ENCODE measurements around the gene CDHR2.

Gene CDHR2

GRCh38 chr5:176624142-176624541 lies 75.0 kb downstream of the CDHR2 start:
- no peak for DNase-seq

DNA sequence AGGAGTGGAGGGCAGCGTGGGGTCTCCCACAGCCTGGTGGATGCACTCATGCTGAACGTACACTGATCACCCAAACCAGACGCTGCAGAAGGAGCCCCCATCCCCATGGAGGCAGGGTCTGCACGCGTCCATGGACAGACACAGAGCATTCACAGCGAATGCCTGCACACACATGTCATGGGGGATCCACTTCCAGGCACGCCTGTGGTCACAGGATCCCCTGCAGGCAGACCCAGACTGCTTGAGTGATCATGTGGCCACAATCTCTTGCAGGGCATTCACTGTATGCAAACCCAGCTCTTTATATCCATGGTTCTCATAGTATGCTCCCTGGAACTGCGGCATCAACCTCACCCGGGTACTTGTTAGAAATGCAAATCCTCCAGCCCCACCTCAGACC lies 75.8 kb downstream of the CDHR2 start:
- no peak for DNase-seq

DNA sequence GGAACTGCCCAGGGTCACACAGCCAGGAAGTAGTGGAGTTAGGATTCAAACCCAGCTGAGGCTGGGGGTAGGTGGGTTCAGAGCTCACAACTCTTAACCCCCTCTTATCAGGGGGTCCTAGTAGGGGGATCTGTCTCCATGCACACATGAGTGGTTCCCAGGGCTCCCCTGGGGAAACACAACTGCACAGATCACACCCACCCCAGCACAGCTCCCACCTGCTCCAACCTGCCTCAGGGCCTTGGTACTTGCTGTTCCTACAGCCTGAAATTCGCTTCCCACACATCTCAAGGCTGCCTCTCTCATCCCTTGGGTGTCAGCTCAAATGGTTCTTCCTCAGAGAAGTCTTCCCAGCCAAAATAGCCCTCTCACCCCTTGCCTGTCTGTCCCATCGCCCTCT lies 76.4 kb downstream of the CDHR2 start:
- no peak for DNase-seq

GRCh38 chr5:176625966-176626875 lies 77.1 kb downstream of the CDHR2 start:
- no peak for DNase-seq

DNA sequence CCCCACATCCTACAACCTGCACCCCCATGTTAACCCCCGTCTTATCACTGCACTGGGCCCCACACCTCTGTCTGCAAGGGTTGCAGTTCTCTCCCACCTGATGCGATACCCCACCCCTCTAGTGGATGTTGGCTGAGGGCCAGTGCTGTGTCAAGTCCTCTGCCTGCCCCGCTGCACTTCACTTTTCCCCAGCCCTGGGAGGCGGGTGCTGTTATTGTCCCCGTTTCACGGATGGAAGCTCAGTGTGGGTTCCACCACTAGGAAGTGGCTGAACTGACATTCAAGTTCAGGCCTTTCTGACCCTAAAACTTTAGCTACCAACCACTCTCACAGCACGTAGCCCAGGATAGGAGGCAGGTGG lies 77.7 kb downstream of the CDHR2 start:
- DNase-seq = no peak

DNA sequence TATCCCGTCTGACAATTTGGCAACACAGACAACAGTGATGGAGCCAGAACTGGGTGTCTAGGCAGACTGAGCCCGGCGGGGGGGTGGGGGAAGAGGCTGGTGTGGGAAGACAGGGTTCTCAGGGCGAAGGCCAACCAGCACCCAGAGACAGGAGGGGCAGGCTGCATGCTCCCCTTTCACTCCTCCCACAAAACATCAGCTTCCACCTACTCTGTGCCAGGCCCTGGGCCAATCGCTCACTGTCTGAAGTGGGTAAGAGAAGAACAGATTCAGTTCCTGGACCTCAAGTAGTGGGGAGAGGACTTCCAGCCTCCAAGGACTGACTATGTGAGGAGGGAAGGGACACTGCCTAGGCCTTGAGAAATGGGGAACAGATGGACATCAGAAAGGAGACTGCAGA lies 78.4 kb downstream of the CDHR2 start:
- no peak for DNase-seq

DNA sequence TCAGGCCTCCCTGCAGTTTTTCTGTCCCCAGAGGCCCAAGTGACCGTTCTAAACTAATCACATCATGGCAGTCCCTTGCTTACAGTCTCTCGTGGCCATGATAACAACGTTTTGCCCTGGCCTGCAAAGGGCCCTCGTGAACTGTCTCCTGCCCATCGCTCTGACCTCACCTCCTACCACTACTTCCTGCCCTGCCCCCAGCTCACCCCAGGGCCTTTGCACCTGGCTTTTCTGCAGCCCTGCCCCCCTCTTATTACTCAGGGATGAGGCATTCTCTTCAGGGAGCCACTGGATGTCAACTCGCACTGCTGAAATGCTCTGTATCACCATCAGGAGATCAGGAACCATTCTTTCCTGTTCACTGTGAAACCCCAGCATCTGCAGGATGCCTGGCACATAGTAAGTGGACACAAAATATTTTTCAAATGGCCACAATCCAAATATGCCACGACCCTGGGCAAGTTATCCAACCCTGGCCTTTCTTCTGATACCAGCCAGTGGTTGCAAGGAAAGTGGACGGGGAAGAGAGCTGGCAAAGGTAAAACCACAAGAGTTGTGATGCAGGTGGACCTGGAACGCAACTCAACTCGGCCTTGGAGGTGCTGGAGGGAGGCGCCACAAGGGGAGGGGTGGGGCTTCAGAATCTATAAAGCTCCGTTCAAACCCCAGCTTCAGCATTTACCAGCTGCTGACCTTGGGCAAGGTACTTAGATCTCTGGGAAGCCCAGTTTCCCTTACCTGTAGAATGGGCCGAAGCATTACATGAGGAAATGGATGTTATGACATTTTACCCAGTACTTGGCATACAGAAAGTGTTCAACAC lies 79.5 kb downstream of the CDHR2 start:
- DNase-seq = no peak

DNA sequence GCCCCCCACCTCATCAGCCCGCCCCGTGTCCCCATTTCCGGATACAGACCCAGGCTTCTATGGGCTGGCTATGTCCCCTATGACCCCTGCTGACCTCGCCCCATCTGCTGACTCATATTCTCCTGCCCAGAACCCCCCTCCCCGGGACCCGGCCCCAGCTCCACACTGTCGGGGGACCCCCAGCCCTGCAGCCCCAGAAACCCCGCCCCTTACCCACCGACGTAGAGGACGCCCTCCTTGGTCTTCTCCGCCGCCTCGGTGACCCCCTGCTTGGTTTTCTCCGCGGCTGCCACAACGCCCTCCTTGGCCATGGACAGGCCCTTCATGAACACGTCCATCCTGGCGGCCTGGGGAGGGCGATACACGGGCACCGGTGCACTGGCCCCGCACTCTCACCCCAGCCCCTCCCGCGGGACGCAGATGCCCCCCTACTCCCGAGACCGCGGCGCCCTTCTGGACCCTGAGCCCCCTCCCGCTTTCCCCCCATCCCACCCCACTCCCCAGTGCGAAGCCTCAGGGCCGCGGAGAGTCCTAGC lies 80.2 kb downstream of the CDHR2 start:
- no peak for DNase-seq

GRCh38 chr5:176629853-176630680 lies 80.9 kb downstream of the CDHR2 start, which contains the start of the genes EIF4E1B and SNCB:
TSS of gene EIF4E1B (plus strand) at chr5:176630675. CDS start at chr5:176642788, 12,113 bp downstream.
TSS of gene SNCB (minus strand) at chr5:176630534. CDS start at chr5:176629654, 880 bp downstream.
- peak in 1 of 2 donors; percentile 10 for DNase-seq

GRCh38 chr5:176630681-176631222 lies 81.6 kb downstream of the CDHR2 start:
- no peak for DNase-seq

DNA sequence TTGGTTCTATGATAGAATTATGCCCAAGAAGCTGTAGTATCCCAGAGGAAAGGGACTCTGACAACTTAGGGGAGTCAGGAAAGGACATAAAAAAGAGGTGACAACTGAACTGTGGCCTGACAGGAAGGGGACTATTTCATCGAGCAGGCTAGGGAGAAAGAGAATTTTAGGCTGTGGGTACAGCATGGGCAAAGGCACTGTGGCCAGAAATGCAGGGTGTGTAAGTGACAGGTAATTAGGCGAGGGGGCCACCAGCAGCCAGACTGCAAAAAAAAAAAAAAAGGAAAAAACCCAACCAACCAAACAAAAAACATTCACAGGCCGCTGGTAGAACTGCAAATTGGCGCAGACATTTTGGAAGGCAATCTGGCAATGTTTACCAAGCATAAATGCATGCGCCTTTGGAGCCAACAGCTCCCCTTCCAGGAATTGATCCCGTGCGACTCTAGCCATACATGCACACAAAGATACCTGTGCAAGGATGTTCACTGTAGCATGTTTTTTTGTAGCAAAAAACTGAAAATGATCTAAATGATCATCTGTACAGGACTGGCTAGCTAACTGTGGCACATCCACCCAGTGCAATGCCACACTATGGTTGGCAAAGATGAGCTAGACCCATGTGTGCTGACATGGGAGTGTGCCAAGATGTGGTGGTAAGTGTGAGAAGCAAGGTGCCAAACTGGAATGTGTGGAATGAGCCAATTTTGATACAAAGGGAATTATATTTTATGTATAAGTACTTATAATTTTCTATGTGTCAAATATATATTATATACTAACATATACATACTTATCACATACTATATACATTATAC lies 82.5 kb downstream of the CDHR2 start:
- DNase-seq = no peak

- no peak for DNase-seq
Observed at GRCh38 chr5:176632745-176633144, 83.6 kb downstream of the CDHR2 start.

- no peak for DNase-seq
Observed at GRCh38 chr5:176633598-176633997, 84.5 kb downstream of the CDHR2 start.

DNA sequence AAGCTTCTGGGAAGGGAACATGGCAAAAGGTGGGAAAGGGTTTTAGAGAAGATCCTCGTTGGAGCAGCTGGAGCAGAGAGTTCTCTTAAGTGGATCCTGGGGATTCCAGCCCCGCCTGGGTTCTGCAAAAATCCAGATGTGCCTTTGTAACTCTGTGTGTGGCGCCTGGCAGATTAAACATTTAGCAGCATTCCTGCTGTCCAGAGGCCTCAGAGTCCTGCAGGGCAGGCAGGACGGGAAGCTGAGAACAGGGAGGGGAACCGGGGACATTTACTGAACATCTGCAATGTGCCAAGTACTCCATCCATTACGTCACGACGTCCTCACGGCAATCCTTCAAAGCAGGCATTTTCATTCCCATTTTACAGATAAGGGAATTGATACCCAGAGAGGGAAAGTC lies 87.3 kb downstream of the CDHR2 start:
- DNase-seq = no peak

DNA sequence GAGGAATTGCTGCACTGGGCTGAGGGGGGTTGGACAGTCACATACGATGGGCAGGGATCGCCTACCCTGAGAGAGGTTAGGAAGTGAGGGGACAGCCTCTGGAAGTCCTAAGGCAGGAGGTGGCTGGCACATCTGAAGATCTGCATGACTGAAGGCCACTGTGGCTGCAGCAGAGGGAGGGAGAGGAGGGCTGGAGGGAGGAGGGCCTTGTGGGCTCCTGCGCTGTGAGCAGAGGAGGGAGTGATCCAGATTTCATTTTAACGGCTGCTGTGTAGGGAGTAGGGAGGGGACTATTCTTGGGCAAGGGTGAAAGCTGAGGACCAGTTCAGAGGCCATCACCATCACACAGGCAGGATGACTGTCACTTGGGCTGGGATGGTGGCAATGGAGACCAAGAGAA lies 88.4 kb downstream of the CDHR2 start:
- DNase-seq = no peak

GRCh38 chr5:176638437-176638836 lies 89.3 kb downstream of the CDHR2 start:
- no peak for DNase-seq

GRCh38 chr5:176639208-176639607 lies 90.1 kb downstream of the CDHR2 start:
- no peak for DNase-seq

DNA sequence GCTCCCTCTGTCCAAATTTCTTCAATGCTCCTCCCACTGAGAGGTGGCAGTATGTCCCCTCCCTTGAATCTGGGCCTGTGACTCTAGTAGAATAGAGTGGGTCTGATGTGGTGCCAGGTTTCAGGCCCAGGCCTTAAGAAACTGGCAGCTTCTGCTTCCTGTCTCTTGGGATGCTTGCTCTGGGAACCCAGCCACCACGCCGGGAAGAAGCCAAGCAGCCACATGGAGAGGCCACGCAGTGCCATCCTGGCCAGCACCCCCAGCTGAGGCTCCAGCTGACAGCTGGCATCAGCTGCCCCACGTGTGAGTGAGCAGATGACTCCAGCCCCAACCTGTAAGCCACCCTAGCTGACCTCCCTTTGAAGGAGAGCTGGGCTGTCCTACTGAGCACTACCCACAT lies 90.8 kb downstream of the CDHR2 start:
- no peak for DNase-seq

DNA sequence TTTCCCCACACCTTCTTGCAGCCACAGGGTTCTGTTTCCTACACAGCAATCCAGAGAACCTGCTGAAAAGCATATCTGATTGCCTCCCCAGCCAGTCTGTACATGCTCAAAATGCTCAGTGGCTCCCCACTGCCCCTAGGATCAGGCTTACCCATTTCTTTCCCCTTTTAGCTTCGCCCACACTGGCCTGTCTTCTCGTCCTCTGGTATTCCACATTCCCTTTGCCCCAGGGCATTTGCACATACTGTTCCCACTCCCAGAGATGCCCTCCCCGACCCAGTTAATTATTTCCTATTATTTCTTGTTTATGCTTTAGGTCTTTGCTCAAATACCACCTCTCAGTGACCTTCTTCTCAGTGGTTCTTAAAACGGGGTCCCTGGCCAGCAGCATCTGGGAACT lies 91.5 kb downstream of the CDHR2 start:
- DNase-seq = no peak

GRCh38 chr5:176642675-176643490 lies 93.7 kb downstream of the CDHR2 start:
- DNase-seq = no peak

Data from inflammatory macrophage (primary cell).